DMS114 treated with DMSO at 0.1 percent for 48 hours (cell line): ENCODE data around the gene HPSE2.

Experiments used
- DNase-seq: peaks from one replicate; lab custom pipeline; 2025; ENCODE audit not compliant: unreplicated experiment; lab: John Stamatoyannopoulos, UW

Gene HPSE2

GRCh38 chr10:98445200-98445812 is 790.3 kb downstream of the HPSE2 start:
- DNase-seq = no peak

DNA sequence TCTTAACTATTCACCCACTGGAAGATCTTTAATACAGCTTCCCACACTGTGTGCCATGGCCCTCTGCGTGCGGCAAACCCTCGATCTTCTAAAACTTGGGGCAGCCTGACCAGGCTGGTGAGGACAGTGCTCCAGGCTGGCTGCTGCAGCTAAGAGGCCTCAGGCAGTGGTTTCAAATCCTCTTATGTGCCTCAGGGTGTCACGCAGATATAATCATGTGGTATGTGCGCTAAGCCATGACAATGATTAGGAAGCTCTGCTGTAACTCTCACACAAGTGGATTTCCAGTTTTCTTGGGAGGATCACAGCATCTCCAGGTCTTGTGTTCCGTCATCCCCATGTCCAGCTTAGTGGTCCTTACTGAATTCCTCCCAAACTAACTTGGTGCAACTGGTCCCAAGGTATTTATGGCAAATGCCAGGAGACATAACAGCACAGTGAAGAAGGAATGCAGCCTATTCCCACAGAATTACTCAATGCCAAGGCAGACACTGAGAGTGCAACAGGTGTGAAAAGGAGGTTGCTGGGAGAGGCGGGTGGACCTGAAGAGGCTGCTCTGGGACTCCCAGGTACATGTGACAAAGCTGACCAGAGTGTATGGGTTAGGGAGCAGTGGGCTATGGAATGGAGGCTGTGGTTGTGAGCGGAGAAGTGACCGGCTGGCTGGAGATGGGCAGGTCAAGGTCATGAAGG is 791.2 kb downstream of the HPSE2 start:
- no peak for DNase-seq

DNA sequence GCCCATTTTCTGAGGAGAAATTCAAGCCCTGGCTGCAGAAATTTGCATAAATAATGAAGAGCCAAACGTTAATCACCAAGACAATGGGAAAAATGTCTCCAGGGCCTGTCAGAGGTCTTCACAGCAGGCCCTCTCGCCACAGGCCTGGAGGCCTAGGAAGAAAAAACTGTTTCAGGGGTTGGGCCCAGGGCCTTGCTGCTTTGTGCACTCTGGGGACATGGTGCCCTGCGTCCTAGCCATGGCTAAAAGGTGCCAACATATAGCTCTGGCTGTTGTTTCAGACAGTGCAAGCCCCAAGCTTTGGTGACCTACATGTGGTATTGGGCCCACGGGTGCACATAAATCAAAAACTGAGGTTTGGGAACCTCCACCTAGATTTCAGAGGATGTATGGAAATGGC is 796.9 kb downstream of the HPSE2 start:
- DNase-seq = no peak

GRCh38 chr10:98436704-98437103 is 798.9 kb downstream of the HPSE2 start:
- DNase-seq = no peak

DNA sequence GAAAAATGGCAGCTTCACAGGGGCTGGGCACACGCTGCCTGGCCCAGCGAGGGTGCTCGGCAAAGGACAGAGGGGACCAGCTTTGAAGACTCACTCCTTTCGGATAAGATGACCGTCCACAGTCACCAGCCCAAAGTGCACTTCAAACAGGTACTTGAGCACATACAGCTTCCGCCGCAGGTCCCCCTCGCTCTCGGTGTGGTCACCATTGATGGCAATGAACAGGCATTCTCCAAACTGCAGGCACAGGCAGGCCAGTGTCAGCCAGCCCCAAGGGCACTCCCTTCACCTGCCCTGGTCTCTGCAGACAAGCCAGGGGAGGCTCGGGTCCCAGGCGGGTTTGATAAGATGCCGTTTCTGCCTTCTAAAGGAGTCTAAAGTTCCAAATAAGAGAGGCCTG is 800.5 kb downstream of the HPSE2 start:
- no peak for DNase-seq

DNA sequence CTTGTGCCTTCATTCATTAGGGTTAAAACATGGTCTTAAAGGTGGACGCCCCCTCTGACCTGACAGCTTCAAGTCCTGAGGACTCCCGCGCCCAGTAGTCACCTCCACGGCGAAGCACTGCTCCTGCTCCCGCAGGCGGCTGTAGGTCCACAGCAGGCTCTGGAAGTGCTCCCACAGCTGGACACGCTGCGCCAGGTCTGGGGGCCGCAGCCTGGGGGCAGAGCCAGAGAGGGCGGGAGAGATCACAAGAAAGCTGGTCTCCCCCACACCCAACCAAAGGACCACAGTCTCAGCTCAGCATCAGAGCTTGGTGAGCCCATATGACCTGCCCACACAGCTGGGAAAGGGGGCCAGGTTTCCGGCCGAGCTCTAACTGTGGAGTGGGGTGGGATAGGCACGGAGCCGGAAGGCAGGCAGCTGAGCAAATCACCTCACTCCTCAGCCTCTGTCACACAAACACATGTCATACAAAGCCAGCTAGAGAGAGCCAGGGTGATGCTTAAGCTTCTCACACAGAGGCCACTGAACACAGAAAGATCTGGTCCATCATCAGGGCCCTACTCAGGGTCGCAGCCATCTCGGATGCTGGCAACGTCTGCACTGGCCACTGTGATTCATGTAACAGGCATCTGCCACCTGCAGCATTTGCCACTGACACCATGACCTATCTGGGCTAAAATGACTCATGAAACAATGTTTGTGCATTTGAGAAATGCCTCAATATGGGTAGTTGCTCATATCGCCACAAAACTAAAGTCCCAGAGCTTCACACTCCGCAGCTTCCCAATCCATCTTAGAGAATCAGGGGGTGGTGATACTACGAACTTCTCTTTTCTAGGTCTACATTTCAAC is 801.5 kb downstream of the HPSE2 start:
- DNase-seq = no peak

GRCh38 chr10:98433371-98433770 is 802.3 kb downstream of the HPSE2 start:
- no peak for DNase-seq

DNA sequence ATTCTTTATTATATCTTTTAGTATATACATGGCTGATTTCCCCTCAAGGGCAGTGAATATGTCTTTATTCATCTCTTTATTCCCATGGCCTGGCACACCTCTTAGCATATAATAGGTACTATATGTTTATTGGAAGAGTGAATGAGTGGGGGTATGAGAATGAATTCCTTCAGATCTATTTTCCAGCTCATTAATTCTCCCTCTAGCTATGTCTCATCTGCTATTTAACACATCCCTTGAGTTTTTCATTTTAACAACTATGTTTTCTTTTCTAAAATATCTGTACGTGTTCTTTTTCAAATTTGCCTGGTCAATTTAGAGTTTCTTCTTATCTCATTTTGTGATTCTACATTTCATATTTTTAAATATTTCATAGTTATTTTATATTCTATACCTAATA is 803.3 kb downstream of the HPSE2 start:
- DNase-seq = no peak

DNA sequence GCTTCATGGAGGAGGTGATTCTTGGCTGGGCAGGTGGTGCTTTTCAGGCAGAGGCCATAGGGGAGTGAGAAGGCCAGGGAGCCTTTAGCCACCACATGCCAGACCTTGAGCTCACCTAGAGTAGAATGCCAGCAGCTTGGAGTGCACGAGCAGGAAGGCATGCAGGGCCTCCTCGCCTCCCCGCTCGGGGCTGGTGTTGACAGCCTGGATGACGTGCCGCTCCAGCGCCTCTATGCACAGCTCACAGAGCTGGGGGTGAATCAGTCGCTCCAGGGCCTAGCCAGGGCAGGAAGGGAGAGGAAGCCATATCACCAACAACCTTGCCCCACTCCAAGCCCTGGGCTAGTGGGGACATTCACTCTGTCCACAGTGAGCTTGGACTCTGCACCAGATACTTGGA is 804.6 kb downstream of the HPSE2 start:
- DNase-seq = no peak

DNA sequence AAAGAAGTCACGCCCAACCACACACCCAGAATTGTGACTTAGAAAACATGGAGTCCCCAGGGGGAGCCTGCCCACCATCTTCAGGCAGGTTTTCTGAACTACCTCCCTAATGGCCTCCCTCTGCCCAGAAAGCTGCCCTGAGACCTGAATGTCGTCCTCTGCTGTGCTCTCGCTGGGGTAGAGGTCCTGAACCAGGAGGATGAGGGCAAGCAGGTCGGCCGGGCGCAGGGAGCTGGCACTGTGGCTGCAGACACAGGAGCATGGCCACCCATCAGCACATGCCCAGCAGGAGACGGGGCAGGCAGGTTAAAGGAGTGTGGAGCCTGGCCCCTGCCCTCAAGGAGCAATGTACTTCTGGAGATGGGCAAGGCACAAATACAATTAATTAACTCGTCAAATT is 805.2 kb downstream of the HPSE2 start:
- DNase-seq = no peak

- no peak for DNase-seq
These were observed 806.2 kb downstream of the HPSE2 start for GRCh38 chr10:98429320-98430072.

- no peak for DNase-seq
These were observed 808.6 kb downstream of the HPSE2 start for GRCh38 chr10:98427011-98427515.

DNA sequence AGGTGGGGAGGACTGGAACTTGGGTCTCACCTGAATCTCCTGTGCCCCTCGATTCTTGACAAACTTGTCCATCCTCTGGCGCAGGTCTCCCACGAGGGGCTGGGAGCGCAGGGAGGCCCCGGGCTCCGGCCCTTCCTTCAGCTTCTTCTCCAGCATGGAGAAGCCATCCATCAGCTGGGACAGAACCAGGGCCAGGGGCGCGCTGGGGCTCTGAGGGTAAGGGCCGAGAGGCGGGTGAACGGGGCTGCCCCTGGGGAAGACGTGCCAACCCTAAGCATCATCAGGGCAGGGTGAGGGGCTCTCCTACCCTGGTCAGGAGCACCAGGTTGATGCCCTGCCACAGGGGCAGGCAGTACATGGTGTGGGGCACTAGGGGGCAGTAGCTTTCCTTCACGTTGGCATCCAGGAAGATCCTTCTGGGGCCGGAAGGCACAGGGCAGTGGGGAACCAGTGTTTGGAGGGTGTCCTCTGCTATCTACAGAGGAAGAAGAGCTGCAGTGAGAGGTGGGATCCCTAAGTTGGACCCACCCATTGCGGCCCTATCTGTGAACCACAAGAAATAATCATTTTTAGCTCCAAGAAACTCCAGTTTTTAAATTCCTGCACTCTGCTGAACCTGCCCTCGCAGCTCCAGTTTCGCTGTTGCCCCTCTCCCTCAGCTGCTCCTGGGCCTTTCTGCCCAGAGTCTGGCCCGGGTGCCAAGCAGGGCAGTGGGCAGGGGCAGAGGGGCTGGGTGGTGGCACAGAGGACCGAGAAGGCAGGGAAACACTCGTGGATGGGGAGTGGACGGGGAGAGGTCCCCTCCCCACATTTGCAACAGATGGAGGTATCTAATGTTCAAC is 809.9 kb downstream of the HPSE2 start:
- DNase-seq = no peak

GRCh38 chr10:98424295-98425254 is 811.1 kb downstream of the HPSE2 start:
- no peak for DNase-seq

- DNase-seq = no peak
These were observed 811.9 kb downstream of the HPSE2 start for GRCh38 chr10:98423691-98424120.

- no peak for DNase-seq
These were observed 813.5 kb downstream of the HPSE2 start for GRCh38 chr10:98422182-98422581.

DNA sequence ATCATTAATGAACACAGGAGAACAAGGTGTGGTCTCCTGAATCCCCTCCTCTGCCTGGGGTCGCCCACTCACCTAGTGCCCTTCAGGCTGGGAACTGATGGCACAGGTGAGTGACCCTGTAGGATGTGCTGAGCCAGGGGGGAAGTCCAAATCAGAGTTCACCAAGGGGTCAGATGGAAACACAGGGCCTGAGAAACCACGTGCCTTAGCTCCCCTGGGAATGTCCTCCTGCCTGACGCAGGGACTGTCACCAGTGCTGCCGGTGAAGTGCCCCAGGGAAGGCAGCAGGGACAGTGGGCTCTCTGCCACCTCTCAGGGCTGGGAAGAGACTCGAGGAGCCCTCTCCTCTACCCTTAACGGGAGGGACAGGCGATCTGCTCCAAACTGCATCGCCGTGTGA is 814.9 kb downstream of the HPSE2 start:
- DNase-seq = no peak

DNA sequence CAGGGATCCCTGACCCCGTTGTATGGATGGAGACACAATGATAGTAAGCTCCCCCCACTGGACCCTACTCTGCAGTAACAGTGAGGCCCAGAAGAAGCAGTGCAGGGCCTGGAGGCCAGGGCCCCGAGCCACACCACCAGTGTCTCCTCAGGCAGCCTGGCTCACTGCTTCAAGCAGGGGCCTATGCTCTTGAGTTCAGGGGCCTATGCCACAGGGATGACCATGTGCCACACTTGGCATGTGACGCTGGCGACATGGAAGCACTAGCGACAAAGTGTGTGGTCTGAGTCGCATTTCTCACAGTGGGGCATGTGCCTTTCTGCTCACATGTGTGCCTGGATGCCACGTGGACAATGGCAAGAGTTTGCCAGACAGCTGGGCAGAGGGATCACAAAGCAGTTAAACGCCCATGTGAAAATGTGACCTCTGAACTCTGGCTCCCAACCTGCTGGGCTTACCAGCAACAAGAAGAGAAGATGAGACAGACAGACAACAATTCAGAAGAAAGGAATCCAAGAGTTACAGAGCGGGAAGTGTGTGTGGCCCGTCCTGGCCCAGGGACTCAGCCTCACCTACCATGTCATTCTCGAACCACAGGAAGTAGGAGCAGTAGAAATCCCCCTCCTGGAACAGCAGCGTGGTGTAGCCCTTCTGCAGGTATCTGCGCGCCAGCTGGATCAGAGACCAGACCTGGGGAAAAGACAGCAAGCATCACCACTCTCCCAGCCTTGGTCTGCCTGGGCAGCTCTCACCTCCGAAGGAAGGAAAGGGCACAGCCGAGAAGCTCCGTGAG is 816.0 kb downstream of the HPSE2 start:
- no peak for DNase-seq
